ENCODE results near the gene CDHR2.
A peak's percentile ranks its signal among the peaks of the same experiment; 100 is the strongest.
"Not testable (repeated sequence)": the region's sequence is repeated elsewhere in the genome, so short reads cannot be mapped to it uniquely, and the experiment has no call there.

CDHR2 gene

GRCh38 chr5:176570044-176570443 is 20.9 kb downstream of the CDHR2 start:
- no peak for DNase-seq (ENCODE audit: low read depth)

DNA sequence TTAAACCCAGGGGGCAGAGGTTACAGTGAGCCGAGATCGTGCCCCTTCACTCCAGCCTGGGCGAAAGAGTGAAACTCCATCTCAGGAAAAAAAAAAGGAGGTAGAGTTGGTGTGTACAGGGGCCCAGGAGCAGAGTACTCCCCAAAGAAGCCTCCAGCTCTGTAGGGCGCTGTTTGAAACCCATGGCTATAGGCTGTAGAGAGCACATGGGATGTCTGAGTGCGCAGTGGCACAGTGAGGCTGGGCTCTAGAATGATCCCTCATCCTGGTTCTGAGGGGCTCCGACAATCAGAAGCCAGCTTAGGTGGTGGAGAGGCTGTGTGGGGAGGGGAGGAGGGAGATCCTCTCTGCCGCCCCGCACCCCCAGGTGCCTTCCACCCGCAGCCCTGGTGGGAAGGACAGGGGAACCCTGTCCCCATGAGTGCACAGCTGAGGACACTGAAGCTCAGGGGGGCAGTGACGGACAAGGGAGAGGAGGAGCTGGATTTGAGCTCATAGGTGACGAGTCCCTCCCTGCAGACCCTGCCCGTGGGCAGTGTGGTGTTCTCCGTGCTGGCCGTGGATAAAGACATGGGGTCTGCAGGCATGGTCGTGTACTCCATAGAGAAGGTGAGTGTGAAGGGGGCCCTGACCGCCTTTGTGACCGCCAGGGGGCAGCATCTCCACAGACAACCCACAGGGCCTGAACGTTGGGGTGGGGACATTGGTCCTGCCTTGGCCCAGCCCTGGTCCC is 24.6 kb downstream of the CDHR2 start:
- DNase-seq (ENCODE audit: low read depth): peak; percentile 70

GRCh38 chr5:176574297-176574591 is 25.1 kb downstream of the CDHR2 start:
- DNase-seq (ENCODE audit: low read depth): no peak

GRCh38 chr5:176575066-176575465 is 25.9 kb downstream of the CDHR2 start:
- no peak for DNase-seq (ENCODE audit: low read depth)

DNA sequence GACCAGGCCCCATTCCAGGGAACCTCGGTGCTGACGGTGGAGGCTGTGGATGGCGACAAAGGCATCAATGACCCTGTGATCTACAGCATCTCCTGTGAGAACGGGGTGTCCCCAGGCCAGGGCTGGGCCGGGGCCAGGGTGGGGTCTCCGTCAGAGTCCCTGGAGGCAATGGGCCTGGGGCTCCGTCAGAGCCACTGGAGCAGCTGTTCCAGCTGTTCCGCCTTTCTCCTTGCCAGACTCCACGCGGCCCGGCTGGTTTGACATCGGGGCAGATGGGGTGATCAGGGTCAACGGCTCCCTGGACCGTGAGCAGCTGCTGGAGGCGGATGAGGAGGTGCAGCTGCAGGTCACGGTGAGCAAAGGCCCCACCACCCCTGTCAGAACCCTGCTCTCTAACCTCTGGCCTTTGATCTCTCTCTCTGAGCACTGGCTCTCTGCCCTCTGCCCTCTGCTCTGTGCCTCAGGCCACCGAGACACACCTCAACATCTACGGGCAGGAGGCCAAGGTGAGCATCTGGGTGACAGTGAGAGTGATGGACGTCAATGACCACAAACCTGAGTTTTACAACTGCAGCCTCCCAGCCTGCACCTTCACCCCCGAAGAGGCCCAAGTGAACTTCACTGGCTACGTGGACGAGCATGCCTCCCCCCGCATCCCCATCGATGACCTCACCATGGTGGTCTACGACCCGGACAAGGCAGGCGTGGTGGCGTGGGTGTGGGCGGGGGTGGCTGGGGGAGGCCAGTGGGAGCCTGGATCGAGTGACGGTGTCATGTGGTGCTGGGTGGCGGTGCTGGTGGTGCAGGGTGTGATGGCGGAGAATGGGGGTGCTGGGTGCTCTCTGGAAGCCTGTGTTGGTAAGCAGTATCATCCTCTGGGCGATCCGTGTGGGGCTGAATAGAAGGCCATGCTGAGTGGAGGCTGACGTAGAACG is 26.6 kb downstream of the CDHR2 start:
- no peak for DNase-seq (ENCODE audit: low read depth)

DNA sequence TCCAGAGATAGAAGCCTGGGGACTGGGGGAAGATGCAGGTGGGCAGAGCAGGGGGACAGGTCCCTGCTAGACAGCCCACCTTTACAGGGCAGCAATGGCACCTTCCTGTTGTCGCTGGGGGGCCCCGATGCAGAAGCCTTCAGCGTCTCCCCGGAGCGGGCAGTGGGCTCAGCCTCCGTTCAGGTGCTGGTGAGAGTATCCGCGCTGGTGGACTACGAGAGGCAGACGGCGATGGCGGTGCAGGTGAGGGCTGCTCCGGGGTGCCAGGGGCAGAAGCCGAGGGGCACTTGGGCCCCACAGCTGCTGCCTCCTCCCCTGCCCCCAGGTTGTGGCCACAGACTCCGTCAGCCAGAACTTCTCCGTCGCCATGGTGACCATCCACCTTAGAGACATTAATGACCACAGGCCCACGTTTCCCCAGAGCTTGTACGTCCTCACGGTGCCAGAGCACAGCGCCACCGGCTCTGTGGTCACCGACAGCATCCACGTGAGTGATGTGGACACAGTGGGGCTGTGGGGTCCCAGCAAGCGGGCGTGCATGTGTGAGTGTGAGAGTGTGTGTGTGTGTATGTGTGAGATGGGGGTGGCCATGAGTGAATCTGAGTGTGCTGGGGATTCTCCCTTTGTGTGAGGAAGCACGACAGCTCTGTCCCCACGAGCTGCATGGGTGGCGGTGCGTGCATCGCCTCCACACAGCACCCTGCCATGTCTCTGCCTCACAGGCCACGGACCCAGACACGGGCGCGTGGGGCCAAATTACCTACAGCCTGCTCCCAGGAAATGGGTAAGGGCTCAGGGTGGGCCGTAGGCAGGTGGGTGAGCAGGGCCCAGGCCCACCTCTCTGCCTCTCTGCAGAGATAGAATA is 28.4 kb downstream of the CDHR2 start:
- no peak for DNase-seq (ENCODE audit: low read depth)

DNA sequence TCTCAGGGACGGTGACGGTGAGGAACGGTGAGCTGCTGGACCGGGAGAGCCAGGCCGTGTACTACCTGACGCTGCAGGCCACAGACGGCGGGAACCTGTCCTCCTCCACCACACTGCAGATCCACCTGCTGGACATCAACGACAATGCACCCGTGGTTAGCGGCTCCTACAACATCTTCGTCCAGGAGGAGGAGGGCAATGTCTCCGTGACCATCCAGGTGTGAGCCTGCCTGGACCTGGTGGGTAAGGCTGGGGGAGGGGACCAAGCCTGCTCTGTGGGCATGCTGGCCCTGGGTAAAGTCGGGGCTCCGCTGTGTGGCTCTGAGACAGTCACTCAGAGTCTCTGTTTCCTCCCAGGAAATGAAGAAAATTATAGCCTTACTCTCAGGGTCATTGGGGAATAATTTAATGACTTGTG is 29.3 kb downstream of the CDHR2 start:
- no peak for DNase-seq (ENCODE audit: low read depth)

GRCh38 chr5:176579323-176579722 is 30.2 kb downstream of the CDHR2 start:
- DNase-seq (ENCODE audit: low read depth): no peak

DNA sequence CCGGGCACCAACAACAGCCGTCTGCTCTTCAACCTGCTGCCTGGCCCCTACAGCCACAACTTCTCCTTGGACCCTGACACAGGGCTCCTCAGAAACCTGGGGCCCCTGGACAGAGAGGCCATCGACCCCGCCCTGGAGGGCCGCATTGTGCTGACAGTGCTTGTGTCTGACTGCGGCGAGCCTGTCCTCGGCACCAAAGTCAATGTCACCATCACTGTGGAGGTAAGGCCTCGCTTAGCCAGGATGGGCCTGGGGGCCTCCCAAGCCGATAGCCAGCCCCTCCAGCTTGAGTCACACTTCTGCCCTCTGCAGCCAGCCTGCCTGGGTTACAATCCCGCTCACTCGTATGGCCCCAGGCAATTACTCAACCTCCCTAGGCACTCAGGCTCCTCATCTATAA is 32.2 kb downstream of the CDHR2 start:
- no peak for DNase-seq (ENCODE audit: low read depth)

- DNase-seq (ENCODE audit: low read depth): no peak
Observed at GRCh38 chr5:176583076-176583475, 33.9 kb downstream of the CDHR2 start.

GRCh38 chr5:176587398-176587797 is 38.3 kb downstream of the CDHR2 start:
- no peak for DNase-seq (ENCODE audit: low read depth)

DNA sequence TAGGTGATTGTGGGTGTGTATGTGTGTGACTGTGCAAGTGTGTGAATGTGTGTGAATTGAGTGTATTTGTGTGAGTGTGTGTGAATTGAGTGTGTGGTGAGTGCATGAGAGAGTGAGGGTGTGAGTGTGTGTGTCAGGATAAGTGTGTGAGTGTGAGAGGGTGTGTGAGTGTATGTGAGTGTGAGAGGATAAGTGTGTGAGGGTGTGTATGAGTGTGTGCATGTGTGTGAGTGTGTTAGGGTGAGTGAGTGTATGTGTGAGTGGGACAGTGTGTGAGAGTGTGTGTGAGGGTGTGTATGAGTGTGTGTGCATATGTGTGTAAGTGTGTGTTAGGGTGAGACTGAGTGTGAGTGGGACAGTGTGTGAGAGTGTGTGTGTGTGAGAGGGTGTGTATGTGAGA is 39.2 kb downstream of the CDHR2 start:
- no peak for DNase-seq (ENCODE audit: low read depth)

GRCh38 chr5:176589039-176589769 is 40.1 kb downstream of the CDHR2 start:
- DNase-seq (ENCODE audit: low read depth): no peak

GRCh38 chr5:176590035-176590717 is 41.0 kb downstream of the CDHR2 start:
- DNase-seq (ENCODE audit: low read depth): no peak

- not testable (repeated sequence) for DNase-seq (ENCODE audit: low read depth)
Observed at GRCh38 chr5:176591667-176592066, 42.5 kb downstream of the CDHR2 start.

GRCh38 chr5:176592573-176592972 is 43.4 kb downstream of the CDHR2 start:
- no peak for DNase-seq (ENCODE audit: low read depth)

GRCh38 chr5:176593273-176593869 is 44.2 kb downstream of the CDHR2 start:
- DNase-seq (ENCODE audit: low read depth): no peak

- no peak for DNase-seq (ENCODE audit: low read depth)
Observed at GRCh38 chr5:176594554-176594953, 45.4 kb downstream of the CDHR2 start.

DNA sequence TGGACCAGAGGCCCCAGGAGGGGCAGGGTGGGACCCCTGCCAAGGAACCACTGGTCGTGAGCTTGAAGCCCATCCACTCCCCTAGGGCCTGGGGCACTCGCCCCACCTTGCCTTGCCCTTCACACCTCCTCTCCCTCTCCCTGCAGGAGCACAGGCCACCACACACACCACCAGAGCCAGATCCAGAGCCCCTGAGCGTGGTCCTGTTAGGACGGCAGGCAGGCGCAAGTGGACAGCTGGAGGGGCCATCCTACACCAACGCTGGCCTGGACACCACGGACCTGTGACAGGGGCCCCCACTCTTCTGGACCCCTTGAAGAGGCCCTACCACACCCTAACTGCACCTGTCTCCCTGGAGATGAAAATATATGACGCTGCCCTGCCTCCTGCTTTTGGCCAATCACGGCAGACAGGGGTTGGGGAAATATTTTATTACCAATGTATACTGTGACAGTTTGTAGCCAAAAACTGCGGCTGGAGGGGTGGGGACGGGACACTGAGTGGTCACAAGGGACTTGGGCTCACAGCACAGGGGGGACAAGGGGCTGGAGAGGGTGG is 46.3 kb downstream of the CDHR2 start:
- DNase-seq (ENCODE audit: low read depth): no peak

- no peak for DNase-seq (ENCODE audit: low read depth)
Observed at GRCh38 chr5:176596069-176596644, 47.0 kb downstream of the CDHR2 start.
